Astrocyte of the cerebellum (primary cell): ENCODE results near the gene SLIT3.

Source experiments
- DNase-seq: peaks from one replicate; pipeline ENCODE4 v3.0.0-alpha.2; 2011; ENCODE audit warnings: low read depth
- H3K4me3 ChIP-seq: 2 replicates; pipeline ENCODE4 v1.5.1; 2011; ENCODE audit warnings: mild to moderate bottlenecking, low read depth, low read length, moderate library complexity
- in situ Hi-C: cut with HindIII; loops from 2 replicates; pipeline ENCODE4 v1.10.0; 2017; ENCODE audit warnings: low sequenced_read_pairs
- TF ChIP-seq, protein P1 (sequence below): IDR thresholded peaks from 2 replicates; pipeline ENCODE4 v1.5.1; 2012; ENCODE audit warnings: low read length, low read depth, moderate library complexity, mild to moderate bottlenecking; ENCODE audit errors: missing control alignments

Gene SLIT3

DNA sequence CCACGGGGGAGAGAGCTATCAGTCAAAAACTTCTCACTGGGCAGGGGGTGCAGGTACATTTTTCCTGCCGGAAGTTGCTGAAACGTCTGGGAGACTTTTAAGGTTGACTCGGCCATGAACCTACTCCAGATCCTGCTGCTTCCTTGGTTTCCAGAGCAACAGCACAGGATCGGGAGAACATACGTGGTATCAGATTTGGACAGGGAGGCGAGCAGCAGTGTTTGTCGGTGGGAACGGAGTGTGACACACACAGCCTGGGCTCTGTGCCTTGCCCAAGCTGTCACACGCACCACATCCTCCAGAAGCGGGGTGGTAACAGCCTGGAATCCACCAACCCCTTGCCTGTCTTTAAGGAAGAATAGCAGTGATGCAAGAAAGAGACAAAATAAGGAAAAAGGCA, 276.5 kb downstream of the SLIT3 start:
- in situ Hi-C loops, result no loop called here
- TF ChIP-seq, protein P1, sequence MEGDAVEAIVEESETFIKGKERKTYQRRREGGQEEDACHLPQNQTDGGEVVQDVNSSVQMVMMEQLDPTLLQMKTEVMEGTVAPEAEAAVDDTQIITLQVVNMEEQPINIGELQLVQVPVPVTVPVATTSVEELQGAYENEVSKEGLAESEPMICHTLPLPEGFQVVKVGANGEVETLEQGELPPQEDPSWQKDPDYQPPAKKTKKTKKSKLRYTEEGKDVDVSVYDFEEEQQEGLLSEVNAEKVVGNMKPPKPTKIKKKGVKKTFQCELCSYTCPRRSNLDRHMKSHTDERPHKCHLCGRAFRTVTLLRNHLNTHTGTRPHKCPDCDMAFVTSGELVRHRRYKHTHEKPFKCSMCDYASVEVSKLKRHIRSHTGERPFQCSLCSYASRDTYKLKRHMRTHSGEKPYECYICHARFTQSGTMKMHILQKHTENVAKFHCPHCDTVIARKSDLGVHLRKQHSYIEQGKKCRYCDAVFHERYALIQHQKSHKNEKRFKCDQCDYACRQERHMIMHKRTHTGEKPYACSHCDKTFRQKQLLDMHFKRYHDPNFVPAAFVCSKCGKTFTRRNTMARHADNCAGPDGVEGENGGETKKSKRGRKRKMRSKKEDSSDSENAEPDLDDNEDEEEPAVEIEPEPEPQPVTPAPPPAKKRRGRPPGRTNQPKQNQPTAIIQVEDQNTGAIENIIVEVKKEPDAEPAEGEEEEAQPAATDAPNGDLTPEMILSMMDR, result no peak
- no peak for DNase-seq
- H3K4me3 ChIP-seq, result no peak overlapping the region

DNA sequence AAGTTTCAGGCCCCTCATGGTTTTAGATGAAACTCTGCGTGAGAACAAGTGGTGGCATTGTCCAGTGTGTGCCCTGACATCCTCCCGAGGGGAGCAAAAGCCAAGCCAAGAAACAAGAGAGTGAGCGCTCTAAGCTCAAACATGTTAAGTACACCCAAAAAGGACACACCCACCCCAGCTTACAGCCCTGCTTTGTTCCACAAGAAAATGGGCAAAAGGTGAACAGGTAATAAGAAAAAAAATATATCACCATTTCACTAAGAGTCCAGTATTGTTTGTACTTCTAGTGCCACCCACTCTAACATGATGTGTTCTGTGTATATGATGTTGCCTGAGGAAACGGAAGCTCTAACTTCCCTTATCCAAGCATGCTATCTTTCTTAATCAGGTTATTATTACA, 278.2 kb downstream of the SLIT3 start:
- in situ Hi-C loops, result no loop called here
- TF ChIP-seq, protein P1, result no peak
- DNase-seq, result no peak
- H3K4me3 ChIP-seq, result no peak overlapping the region

DNA sequence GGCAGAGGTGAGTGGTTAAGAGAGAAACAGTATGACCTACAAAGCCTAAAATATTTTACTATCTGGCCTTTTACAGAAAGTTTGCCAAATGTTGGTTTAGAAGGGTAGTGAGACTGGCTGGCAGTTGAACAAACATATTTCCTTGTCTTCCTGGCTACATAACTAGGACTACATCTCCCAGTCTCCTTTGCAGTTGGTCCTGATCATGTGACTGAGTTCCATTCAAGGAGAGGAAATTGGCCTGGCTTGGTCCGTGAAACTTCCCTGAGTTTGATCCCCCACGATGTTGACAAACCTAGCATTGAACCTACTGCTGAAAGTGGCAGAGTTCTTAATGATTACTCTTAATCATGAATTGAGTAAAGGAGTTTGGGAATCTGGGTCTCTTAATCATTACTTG, 280.8 kb downstream of the SLIT3 start:
- DNase-seq, result no peak
- no peak overlapping the region for H3K4me3 ChIP-seq
- in situ Hi-C loops, result no loop called here
- TF ChIP-seq, protein P1, result no peak

GRCh38 chr5:169018925-169019324, 282.0 kb downstream of the SLIT3 start:
- in situ Hi-C loops, result no loop called here
- TF ChIP-seq, protein P1, result no peak
- no peak overlapping the region for H3K4me3 ChIP-seq
- no peak for DNase-seq

DNA sequence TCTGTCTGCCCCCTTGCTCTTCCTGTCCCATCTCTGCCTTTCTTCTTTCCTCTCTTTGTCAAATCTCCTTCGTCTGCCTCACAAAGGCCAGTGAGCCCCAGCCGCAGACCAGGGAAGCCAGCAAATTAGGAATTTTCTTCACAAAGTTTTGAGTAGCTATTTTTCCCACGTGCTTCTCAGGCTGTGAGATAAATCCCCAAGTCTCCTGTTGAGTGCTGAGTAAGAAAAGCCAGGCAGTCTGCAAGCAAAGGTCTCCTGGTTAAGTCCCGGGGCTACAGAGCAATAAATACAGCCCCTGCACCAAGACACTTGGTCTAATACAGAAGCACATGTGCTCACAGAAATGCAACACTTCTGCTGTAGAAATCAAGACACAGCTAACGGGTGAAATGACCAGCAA, 284.9 kb downstream of the SLIT3 start:
- no peak for DNase-seq
- H3K4me3 ChIP-seq, result no peak overlapping the region
- in situ Hi-C loops, result no loop called here
- TF ChIP-seq, protein P1, result no peak

GRCh38 chr5:169013846-169014245, 287.1 kb downstream of the SLIT3 start:
- TF ChIP-seq, protein P1, result no peak
- H3K4me3 ChIP-seq, result no peak overlapping the region
- in situ Hi-C loops, result no loop called here
- DNase-seq, result no peak

GRCh38 chr5:169013208-169013728, 287.7 kb downstream of the SLIT3 start:
- no peak for DNase-seq
- no peak overlapping the region for H3K4me3 ChIP-seq
- in situ Hi-C loops, result no loop called here
- TF ChIP-seq, protein P1, result no peak
